GM19193 (cell line): ENCODE data around the gene MPO.

ENCODE experiments used
- POLR2A ChIP-seq: IDR thresholded peaks from 4 replicates; pipeline ENCODE4 v1.6.1; 2011; ENCODE audit not compliant: insufficient read depth, insufficient read length; ENCODE audit errors: extremely low read depth

Gene MPO

GRCh38 chr17:58248955-58249269 is 31.8 kb downstream of the MPO start:
- TF ChIP-seq POLR2A, result no peak

GRCh38 chr17:58247511-58248363 is 33.0 kb downstream of the MPO start:
- TF ChIP-seq POLR2A, result no peak

- TF ChIP-seq POLR2A, result no peak
Observed at GRCh38 chr17:58246781-58247180, 34.0 kb downstream of the MPO start.

GRCh38 chr17:58246104-58246740 is 34.5 kb downstream of the MPO start:
- TF ChIP-seq POLR2A, result no peak

- no peak for TF ChIP-seq POLR2A
Observed at GRCh38 chr17:58245428-58246103, 35.2 kb downstream of the MPO start.

GRCh38 chr17:58244963-58245362 is 35.8 kb downstream of the MPO start:
- no peak for TF ChIP-seq POLR2A

- no peak for TF ChIP-seq POLR2A
Observed at GRCh38 chr17:58242171-58242784, 38.5 kb downstream of the MPO start.

- no peak for TF ChIP-seq POLR2A
Observed at GRCh38 chr17:58239987-58240386, 40.7 kb downstream of the MPO start.

- no peak for TF ChIP-seq POLR2A
Observed at GRCh38 chr17:58238147-58238634, 42.5 kb downstream of the MPO start, which contains the start of gene LPO. LPO (plus strand) TSS chr17:58238584; CDS start chr17:58242980, 4,396 bp downstream.

- TF ChIP-seq POLR2A, result no peak
Observed at GRCh38 chr17:58236394-58236793, 44.3 kb downstream of the MPO start.

- no peak for TF ChIP-seq POLR2A
Observed at GRCh38 chr17:58235821-58236220, 44.9 kb downstream of the MPO start.

- no peak for TF ChIP-seq POLR2A
Observed at GRCh38 chr17:58234512-58234911, 46.2 kb downstream of the MPO start.

- no peak for TF ChIP-seq POLR2A
Observed at GRCh38 chr17:58233543-58233942, 47.2 kb downstream of the MPO start.

GRCh38 chr17:58232707-58233156 is 48.0 kb downstream of the MPO start:
- no peak for TF ChIP-seq POLR2A

- no peak for TF ChIP-seq POLR2A
Observed at GRCh38 chr17:58231641-58232040, 49.1 kb downstream of the MPO start.
